ELF-1 (cell line): Measurements from ENCODE around the gene SLC25A43.
"Not testable (repeated sequence)": the region's sequence is repeated elsewhere in the genome, so short reads cannot be mapped to it uniquely, and the experiment has no call there.

ENCODE experiments used
- DNase-seq: peaks from one replicate; pipeline ENCODE4 v3.0.0-alpha.2; 2016; ENCODE audit warnings: low read depth, low spot score

The SLC25A43 gene

DNA sequence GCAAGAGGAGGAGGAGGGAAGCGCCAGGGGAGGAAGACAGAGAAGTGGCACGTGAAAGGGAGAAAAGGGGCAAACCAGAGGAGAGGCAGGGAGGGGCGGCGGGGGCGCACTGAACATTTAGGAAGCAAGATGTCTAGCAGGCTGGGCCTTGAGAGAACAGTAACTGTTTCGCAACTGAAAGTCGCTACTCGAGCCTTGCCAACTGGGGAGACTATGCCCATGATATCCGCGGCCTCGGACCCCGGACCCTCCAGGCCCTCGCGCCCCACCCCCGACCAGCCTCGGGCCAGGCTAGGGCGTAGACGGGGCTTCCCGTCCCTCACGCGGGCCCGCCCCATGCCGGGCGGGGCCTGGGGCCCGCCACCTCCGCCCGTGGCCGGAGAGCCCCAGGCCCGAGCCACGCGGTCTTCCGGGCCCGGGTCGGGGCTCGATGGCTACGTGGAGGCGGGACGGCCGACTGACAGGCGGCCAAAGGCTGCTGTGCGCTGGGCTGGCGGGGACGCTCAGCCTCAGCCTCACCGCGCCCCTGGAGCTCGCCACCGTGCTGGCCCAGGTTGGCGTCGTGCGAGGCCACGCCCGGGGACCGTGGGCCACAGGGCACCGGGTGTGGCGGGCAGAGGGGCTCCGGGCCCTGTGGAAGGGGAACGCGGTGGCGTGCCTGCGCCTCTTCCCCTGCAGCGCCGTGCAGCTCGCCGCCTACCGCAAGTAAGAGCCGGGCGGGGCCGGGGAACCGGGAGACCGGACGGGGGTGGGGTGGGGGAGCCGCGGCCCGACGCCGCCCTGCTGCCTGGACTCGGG is at the start of gene SLC25A43:
TSS of gene SLC25A43 (plus strand) at position 363 of the 798 bp plus-strand sequence. CDS start at position 431, 68 bp downstream.
- DNase-seq, result peak; percentile 45

DNA sequence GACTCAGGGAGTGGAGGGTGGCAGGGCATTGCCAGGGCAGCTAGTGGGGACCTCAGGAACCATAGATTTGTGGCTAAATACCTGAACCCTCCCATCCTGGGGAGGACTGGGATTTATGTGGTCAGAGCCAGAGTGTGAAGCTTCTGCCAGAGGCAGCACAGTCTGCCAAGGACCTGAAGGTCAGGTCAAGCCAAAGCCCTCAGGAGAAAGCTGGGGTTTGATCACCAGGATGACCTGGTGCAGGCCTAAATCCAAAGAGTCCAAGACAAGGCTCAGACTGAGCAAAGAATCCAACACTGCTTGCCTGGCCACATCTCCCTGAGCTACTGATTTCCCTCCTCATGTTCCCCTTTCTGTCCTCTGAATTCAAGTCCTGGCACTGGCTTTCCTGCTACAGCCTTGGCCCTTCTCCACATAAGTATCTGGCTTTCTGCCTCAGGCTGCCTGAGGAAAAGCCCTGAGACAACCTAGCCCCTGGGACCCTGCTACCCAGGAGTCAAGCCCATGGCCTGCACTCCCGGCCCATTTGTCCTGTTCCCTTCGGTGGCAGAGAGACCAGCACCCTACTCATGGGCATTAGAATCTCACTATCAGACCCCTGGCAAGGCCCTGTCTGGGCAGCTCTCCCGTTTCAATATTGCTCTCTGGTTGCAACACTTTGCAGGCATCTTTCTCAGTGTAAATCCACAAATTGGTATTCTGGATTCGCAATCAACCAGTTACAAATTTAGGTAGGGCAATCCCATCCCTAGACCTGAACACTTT is 39.3 kb upstream of the SLC25A43 start:
- no peak for DNase-seq

GRCh38 chrX:119361451-119361850 is 37.7 kb upstream of the SLC25A43 start:
- not testable (repeated sequence) for DNase-seq

DNA sequence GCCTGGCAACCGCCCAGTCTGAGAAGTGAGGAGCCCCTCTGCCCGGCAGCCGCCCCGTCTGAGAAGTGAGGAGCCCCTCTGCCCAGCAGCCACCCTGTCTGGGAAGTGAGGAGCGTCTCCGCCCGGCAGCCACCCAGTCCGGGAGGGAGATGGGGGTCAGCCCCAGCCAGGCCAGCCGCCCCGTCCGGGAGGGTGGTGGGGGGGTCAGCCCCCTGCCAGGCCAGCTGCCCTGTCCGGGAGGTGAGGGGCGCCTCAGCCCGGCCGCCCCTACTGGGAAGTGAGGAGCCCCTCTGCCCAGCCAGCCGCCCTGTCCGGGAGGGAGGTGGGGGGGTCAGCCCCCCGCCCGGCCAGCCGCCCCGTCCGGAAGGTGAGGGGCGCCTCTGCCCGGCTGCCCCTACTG is 37.1 kb upstream of the SLC25A43 start:
- DNase-seq, result not testable (repeated sequence)

- DNase-seq, result no peak
Observed at GRCh38 chrX:119363391-119363790, 35.7 kb upstream of the SLC25A43 start.

DNA sequence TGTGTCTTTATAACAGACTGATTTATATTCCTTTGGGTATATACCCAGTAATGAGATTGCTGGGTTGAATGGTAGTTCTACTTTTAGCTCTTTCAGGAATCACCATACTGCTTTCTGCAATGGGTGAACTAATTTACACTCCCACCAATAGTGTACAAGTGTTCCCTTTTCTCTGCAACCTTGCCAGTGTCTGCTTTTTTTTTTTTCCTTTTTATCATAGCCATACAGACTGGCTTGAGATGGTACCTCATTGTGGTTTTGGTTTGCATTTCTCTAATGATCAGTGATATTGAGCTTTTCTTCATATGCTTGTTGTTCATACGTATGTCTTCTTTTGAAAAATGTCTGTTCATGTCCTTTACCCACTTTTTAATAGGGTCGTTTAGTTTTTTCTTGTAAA is 27.3 kb upstream of the SLC25A43 start:
- DNase-seq, result not testable (repeated sequence)

DNA sequence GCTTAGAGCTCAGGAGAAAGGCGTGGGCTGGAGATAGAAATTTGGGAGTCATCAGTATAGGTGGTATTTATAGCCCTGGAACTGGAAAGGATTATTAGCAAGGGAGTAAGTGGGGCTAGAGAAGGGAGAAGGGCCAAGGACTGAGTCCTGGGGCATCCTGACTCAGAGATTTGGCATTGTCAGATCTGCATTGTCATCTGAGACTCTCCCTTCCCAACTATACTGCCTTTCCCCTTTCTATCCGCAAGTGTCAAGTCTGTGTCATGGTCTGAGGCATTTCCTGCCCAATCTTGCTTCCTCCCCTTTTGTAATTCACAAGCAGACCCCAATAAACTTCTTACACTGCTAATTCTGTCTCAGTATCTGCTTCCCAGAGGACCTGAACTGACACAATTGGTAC is 24.4 kb upstream of the SLC25A43 start:
- DNase-seq, result peak; percentile 22

DNA sequence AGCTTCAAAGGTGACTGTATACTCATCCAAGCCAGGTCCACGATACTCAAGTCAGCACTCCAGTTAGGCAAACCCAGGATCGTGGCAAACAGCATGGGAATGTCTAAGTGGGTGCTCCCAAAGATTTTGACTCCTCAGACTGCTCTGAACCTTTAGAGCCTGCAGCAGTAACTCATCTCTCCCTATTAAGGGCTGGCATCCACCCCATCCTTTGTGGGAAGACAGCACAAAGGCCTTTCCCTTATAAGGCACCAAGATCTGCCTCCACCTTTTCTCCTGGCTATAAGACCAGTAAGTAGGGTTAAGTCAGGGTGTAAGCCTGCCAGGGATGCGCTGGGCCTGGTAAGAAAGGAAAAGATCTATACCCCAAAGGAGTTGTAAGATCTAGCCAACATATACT is 23.6 kb upstream of the SLC25A43 start:
- no peak for DNase-seq

- DNase-seq, result no peak
Observed at GRCh38 chrX:119376312-119376711, 22.8 kb upstream of the SLC25A43 start.

DNA sequence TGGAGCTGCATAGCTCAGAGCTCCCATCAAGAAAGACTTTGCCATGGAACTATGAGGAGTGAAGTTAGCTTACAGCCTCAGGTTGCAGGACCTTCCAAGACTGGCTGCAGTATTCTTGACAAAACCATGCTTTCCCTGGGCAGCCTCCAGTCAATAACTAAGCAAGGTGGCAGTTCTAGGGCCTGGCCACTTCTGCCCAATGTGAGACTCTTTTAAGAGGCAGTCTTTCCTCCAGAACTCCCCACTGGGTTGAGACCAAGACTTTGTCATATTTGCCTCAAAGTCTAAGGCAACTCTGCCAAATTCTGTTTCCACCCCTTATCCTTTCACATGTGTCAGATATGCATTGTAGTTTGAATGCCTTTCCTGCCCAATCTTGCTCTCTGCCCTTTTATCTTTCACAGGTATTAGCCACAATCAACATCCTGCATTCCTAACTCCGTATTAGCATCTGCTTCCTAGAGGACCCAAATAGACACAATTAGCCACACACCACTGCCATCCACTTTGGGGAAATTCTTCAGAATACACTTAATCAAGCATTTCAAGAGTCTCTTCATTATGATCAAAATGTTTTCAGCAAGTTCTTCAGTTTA is 17.7 kb upstream of the SLC25A43 start:
- DNase-seq, result no peak

DNA sequence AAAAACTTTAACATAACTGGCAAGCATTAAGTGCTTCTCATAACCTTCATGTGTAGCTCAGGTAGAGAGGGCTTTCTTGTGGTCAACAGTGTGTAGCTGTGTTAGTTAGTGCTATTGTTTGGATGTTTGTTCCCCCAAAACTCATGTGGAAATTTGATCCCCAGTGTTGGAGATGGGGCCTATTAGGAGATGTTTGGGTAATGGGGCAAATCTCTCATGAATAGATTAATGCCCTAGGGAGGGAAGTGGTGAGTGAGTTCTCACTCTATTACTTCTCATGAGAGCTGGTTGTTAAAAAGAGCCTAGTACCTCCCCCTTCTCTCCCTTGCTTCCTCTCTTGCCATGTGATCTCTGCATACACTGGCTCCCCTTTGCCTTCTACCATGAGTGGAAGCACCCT is 16.5 kb upstream of the SLC25A43 start:
- no peak for DNase-seq

DNA sequence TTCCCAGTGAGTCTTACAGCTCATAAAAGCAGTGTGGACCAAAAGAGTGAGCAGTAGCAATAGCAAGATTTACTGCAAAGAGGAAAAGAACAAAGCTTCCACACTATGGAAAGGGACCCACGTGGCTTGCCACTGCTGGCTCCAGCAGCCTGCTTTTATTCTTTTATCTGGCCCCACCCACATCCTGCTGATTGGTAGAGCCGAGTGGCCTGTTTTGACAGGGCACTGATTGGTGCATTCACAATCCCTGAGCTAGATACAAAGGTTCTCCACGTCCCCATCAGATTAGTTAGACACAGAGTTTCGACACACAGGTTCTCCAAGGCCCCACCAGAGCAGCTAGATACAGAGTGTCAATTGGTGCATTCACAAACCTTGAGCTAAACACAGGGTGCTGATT is 12.5 kb upstream of the SLC25A43 start:
- DNase-seq, result not testable (repeated sequence)

DNA sequence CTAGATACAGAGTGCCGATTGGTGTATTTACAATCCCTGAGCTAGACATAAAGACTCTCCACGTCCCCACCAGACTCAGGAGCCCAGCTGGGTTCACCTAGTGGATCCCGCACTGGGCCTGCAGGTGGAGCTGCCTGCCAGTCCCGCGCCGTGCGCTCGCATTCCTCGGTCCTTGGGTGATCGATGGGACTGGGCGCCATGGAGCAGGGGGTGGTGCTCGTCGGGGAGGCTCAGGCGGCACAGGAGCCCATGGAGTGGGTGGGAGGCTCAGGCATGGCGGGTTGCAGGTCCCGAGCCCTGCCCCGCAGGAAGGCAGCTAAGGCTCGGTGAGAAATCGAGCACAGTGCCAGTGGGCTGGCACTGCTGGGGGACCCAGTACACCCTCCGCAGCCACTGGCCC is 11.7 kb upstream of the SLC25A43 start:
- DNase-seq, result not testable (repeated sequence)

GRCh38 chrX:119389214-119389613 is 9.9 kb upstream of the SLC25A43 start:
- no peak for DNase-seq

- peak; percentile 71 for DNase-seq
Observed at GRCh38 chrX:119389871-119390501, 9.2 kb upstream of the SLC25A43 start.

DNA sequence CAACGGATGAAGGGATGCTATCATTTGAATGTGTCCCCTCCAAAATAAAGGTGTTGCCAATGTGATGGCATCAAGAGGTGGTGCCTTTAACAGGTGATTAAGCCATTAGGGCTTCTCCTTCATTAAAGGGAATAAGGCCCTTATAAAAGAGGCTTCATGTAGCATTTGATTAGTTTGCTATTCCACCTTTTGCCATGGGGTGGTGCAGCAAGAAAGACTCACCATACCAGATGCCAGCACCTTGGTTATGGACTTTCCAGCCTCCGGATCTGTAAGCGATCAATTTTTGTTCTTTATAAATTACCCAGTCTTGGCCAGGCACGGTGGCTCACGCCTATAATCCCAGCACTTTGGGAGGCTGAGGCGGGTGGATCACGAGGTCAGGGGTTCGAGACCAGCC is 7.9 kb upstream of the SLC25A43 start:
- DNase-seq, result no peak

GRCh38 chrX:119393144-119393543 is 6.0 kb upstream of the SLC25A43 start:
- DNase-seq, result no peak

DNA sequence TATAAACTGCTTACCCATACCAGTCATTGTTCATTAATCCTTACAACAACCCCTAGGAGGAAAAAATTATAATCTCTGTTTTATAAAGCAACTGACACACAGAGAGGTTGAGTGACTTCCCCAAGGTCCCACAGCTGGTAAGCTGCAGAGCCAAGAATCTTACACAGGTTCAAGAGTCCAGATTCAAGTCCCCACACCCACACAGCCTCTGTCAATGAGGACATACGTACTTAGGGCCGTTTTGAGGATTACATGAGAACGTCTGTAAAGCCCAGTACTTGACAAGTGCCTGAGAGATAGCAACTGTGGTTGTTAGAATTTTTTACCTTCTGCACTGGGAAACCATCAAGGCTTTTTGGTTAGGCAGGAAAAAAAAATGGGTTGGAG is 556 bp upstream of the SLC25A43 start:
- no peak for DNase-seq

GRCh38 chrX:119399772-119400101 is 601 bp downstream of the SLC25A43 start:
- peak; percentile 55 for DNase-seq

GRCh38 chrX:119401569-119401968 is 2.4 kb downstream of the SLC25A43 start:
- DNase-seq, result no peak

DNA sequence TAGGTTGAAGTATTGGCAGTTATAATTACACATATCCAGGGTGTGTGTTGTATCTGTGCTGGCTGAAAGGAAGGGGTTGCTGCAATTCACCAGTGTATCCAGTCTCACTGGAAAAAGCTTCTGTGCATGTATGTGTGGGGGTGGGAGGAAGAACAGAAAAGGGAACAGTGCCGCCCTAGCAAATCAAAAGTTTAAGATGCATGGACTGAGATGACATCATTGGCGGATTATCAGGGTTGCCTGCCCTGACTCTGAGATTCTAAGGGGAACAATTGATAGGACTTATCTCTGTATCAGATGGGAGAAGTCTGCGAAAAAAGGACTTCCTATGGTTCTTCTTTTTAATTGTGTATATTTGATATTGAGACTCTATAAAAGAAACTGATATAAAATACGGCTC is 3.5 kb downstream of the SLC25A43 start:
- no peak for DNase-seq

DNA sequence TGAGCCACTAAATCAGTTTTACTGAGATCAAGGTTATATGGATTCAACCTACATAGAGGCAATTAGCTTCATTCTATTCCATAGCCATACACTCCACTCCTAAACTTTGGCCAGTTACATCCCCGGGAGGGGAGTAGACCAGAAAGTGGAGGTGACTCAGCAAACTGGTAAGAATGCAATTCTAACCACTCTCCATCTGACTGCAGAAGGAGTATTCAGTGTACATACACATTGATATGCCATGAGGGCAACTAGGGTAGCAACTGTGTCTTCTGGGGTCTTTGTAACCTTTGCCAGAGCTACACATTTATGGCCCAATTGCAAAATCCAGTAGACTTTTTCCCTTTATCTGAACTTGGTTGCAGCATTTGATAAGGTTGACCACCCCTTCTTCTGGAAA is 7.6 kb downstream of the SLC25A43 start:
- no peak for DNase-seq
